Erythroblast (primary cell): Measurements from ENCODE around the gene OR10K1.
"Not testable (repeated sequence)": the region's sequence is repeated elsewhere in the genome, so short reads cannot be mapped to it uniquely, and the experiment has no call there.

Experiments
- DNase-seq, 2 experiments: peaks; one replicate each; lab custom pipeline; 2025; lab: John Stamatoyannopoulos, UW
- GATA1 ChIP-seq: IDR thresholded peaks from 2 replicates; pipeline ENCODE4 v1.6.1; 2011; ENCODE audit warnings: low read depth, mild to moderate bottlenecking, control low read depth, low read length, moderate library complexity
- POLR2A ChIP-seq: IDR thresholded peaks from 2 replicates; pipeline ENCODE4 v1.6.1; 2011; ENCODE audit warnings: mild to moderate bottlenecking, low read length

OR10K1 gene, protein sequence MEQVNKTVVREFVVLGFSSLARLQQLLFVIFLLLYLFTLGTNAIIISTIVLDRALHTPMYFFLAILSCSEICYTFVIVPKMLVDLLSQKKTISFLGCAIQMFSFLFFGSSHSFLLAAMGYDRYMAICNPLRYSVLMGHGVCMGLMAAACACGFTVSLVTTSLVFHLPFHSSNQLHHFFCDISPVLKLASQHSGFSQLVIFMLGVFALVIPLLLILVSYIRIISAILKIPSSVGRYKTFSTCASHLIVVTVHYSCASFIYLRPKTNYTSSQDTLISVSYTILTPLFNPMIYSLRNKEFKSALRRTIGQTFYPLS

GRCh38 chr1:158461534-158461933, at the start of gene OR10K1:
TSS of gene OR10K1 (plus strand) at chr1:158461834. CDS start at chr1:158465562, 3,728 bp downstream.
- no peak for DNase-seq
- no peak for TF ChIP-seq GATA1
- TF ChIP-seq POLR2A: no peak

GRCh38 chr1:158414651-158415345, 46.8 kb upstream of the OR10K1 start:
- no peak for DNase-seq
- no peak for TF ChIP-seq GATA1
- no peak for TF ChIP-seq POLR2A

DNA sequence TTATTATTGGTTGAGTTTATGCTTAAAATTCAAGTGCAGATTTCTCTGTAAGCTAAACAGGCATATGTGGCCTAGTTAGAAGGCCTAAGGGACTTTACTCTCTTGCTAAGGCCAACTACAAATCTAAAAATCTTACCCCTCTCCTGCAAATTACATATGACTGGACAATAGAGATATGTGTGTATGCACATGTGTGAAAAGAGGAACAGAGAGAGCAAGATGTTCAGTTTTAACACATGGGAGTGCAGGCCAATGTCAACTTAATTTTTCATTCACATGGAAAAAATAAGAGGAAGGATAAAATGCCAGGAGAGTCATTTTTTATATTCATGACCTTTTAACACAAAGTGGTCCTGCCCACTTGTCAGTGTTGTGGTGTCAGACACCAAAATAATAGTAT, 44.0 kb upstream of the OR10K1 start:
- DNase-seq: no peak
- TF ChIP-seq GATA1 (no peak), POLR2A (no peak)

DNA sequence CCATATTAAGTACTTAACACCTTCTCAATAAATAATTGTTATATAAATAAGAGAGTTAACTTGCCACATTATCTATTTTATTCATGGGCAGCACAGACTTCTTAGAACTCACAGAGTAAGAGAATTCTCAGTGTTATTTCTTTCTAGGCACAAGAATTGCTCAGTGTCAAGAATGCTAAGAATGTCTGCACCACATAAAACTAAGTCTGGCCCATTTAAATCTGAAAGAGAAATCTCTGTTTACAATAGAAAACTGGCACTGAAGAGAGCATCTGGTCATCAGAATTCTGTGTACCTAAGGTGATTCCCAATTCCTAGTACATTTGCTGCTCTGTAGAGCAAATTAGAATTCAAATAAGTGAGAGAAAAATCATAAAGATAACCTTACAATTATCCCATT, 39.4 kb upstream of the OR10K1 start:
- DNase-seq: no peak
- TF ChIP-seq POLR2A (no peak), GATA1 (no peak)

- no peak for TF ChIP-seq GATA1
- no peak for TF ChIP-seq POLR2A
- no peak for DNase-seq
Observed at GRCh38 chr1:158425027-158425426, 36.6 kb upstream of the OR10K1 start.

DNA sequence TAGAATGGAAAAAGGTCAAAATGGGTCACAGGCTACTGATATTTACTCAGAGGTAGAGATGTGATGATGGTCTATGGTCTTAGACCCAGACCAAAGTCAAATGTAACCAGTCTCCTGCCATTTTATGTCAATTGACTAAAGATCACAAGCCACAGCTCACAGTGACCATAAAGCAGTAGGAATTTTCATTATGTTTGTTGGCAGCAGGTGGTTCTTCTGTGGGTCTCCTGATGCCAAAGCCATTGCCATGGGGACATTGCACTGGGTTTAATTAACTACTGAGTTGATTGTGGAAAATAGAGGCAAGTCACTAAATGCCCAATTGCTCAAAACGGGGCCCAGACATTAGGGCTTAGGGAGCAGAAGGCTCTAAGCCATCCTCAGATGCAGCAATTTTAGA, 35.5 kb upstream of the OR10K1 start, which contains the start of gene OR10K2:
Gene OR10K2 (minus strand): TSS at position 101 of the 400 bp plus-strand sequence. CDS start 5,371 bp downstream, outside the sequence.
- DNase-seq: no peak
- TF ChIP-seq GATA1: no peak
- TF ChIP-seq POLR2A: no peak

- DNase-seq: not testable (repeated sequence)
Observed at GRCh38 chr1:158430163-158430562, 31.5 kb upstream of the OR10K1 start.

- TF ChIP-seq GATA1 (no peak), POLR2A (no peak)
- no peak for DNase-seq
Observed at GRCh38 chr1:158434741-158435140, 26.9 kb upstream of the OR10K1 start.

- no peak for DNase-seq
- TF ChIP-seq POLR2A: no peak
- TF ChIP-seq GATA1: no peak
Observed at GRCh38 chr1:158445376-158445775, 16.3 kb upstream of the OR10K1 start.

DNA sequence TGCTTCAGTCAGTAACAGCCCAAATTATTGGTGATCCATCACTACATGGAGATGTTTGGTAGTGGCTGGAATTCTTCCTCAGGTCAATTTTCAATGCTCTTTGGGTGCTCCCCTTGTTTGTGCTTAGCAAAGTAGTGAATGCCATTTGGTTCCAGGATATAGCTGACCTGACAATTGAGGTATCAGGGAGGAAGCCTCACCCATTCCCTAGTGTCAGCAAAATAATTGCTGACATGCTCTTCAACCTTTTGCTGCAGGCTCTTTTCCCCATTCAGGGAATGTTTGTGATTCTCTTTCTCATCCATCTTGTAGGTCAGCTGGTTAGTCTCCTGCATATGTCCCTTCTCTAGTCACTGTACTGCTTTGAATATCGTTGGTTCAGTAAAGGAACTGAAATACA, 7.1 kb upstream of the OR10K1 start:
- DNase-seq: no peak
- no peak for TF ChIP-seq GATA1
- TF ChIP-seq POLR2A: no peak

- DNase-seq: no peak
- no peak for TF ChIP-seq GATA1
- no peak for TF ChIP-seq POLR2A
Observed at GRCh38 chr1:158457246-158457645, 4.4 kb upstream of the OR10K1 start.

GRCh38 chr1:158458263-158458662, 3.4 kb upstream of the OR10K1 start:
- DNase-seq: no peak
- TF ChIP-seq GATA1 (no peak), POLR2A (no peak)

- DNase-seq: no peak
- TF ChIP-seq GATA1 (no peak), POLR2A (no peak)
Observed at GRCh38 chr1:158471920-158472319, 10.3 kb downstream of the OR10K1 start, which contains the start of gene OR10R2. TSS of gene OR10R2 (plus strand) at chr1:158472220. CDS start at chr1:158472326, 106 bp downstream.

GRCh38 chr1:158485455-158485854, 23.8 kb downstream of the OR10K1 start:
- TF ChIP-seq GATA1 (no peak), POLR2A (no peak)
- DNase-seq: no peak
